NCI-H524 treated with DMSO at 0.1 percent for 48 hours (cell line): ENCODE measurements around the gene WDR55.
"Not testable (repeated sequence)": the region's sequence is repeated elsewhere in the genome, so short reads cannot be mapped to it uniquely, and the experiment has no call there.

Experiments used
- DNase-seq: peaks from one replicate; lab custom pipeline; 2025; lab: John Stamatoyannopoulos, UW

Gene WDR55

GRCh38 chr5:140711794-140712193 lies 47.1 kb downstream of the WDR55 start:
- no peak for DNase-seq

GRCh38 chr5:140713562-140714094 lies 48.9 kb downstream of the WDR55 start:
- DNase-seq, result no peak

GRCh38 chr5:140716238-140716637 lies 51.5 kb downstream of the WDR55 start:
- not testable (repeated sequence) for DNase-seq

- no peak for DNase-seq
These were observed 53.5 kb downstream of the WDR55 start for GRCh38 chr5:140718266-140718592.

GRCh38 chr5:140720738-140721137 lies 56.0 kb downstream of the WDR55 start:
- DNase-seq, result not testable (repeated sequence)

GRCh38 chr5:140721395-140721794 lies 56.7 kb downstream of the WDR55 start:
- not testable (repeated sequence) for DNase-seq
